Measurements from ENCODE around the gene IL5RA. TPM values are rescaled to one million over a fixed set of nuclear protein-coding genes. Genes with fewer than 3 reads are reported as not detected.

The IL5RA gene
- total RNA-seq, 2 donors from 2014 or later: 1.8 TPM; not detected in 1

DNA sequence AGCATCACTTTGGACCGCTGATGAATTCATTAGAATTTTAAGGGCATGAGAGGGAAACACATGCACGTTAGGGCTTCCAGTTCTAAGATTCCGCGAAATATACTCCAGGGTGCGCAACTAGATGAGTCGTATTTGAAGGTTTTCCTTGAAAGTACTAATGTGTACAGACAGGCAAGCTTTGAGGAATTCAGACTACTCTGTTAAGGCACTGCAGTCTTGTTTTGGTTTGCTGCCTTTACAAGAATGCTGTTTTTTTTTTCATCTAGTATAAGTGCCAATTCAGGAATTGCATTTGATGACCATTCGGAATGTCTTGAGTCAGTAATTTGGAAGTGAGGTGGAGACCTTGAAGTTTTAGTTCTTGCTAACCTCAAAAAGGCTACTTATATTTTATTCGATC lies 35.7 kb upstream of the IL5RA start:
- peaks cover 16% of the 10 kb centered on the region for H3K36me3 ChIP-seq
- no peaks in the 10 kb centered on the region for H3K27me3 ChIP-seq (replicated peaks; ENCODE audit: insufficient read depth)
- TF ChIP-seq, protein P1, sequence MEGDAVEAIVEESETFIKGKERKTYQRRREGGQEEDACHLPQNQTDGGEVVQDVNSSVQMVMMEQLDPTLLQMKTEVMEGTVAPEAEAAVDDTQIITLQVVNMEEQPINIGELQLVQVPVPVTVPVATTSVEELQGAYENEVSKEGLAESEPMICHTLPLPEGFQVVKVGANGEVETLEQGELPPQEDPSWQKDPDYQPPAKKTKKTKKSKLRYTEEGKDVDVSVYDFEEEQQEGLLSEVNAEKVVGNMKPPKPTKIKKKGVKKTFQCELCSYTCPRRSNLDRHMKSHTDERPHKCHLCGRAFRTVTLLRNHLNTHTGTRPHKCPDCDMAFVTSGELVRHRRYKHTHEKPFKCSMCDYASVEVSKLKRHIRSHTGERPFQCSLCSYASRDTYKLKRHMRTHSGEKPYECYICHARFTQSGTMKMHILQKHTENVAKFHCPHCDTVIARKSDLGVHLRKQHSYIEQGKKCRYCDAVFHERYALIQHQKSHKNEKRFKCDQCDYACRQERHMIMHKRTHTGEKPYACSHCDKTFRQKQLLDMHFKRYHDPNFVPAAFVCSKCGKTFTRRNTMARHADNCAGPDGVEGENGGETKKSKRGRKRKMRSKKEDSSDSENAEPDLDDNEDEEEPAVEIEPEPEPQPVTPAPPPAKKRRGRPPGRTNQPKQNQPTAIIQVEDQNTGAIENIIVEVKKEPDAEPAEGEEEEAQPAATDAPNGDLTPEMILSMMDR (IDR thresholded peaks at IDR 0.05): no peak
- H3K4me1 ChIP-seq (ENCODE audit: control insufficient read depth in 1 of 2, low read depth in 2 of 2): no peaks in the 10 kb centered on the region
- no peak overlapping the region for H3K27ac ChIP-seq
- H3K9me3 ChIP-seq: no peaks in the 10 kb centered on the region
- ATAC-seq (ENCODE audit: insufficient number of reproducible peaks, low FRiP score, low read depth) (no peak), DNase-seq (ENCODE audit: low spot score) (no peak)
- no peak overlapping the region for H3K4me3 ChIP-seq

DNA sequence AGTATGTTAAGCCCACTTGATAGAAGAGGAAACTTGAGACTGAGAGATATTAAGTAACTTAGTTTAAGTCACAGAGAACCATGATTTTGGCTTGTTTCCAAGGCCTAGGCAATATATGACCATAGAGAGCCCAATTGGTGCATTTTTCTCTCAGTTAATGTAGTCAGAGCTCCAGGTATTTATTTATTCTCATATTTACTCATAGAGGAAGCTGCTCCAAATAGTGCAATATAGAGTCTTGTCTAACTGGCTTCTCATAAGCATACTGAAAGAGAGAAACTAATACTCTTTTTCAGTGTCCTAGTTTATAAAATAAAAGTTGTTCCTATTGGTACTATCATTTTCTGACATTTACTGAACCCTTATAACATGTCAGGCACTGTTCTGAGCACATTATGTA lies 31.8 kb upstream of the IL5RA start:
- Histone ChIP-seq H3K27me3 (replicated peaks; ENCODE audit: insufficient read depth) (no peaks in the 10 kb centered on the region), H3K36me3 (peaks cover 16% of the 10 kb centered on the region), H3K4me1 (ENCODE audit: control insufficient read depth in 1 of 2, low read depth in 2 of 2) (no peaks in the 10 kb centered on the region), H3K9me3 (no peaks in the 10 kb centered on the region), H3K4me3 (no peak overlapping the region), H3K27ac (no peak overlapping the region)
- ATAC-seq (ENCODE audit: insufficient number of reproducible peaks, low FRiP score, low read depth): no peak
- no peak for DNase-seq (ENCODE audit: low spot score)
- TF ChIP-seq, protein P1 (IDR thresholded peaks at IDR 0.05): no peak

DNA sequence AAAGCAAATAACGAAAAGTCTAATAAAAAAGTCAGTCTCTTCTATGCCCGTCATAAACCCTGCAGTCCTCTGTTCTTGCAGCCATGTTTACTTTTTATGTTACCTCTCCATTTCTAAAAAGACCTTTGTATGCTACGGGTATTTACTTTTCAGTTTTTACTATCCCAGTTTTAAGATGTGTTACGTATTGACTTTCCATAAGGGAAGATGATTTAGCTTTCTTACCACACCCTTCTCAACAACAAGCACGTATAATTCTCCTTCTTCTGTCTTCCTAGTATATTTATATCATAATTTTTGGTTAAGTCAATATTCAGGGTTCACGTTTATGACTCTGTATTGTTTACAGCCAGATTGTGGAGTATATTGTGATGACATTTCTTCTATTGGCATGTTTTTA lies 27.4 kb upstream of the IL5RA start:
- Histone ChIP-seq H3K9me3 (no peaks in the 10 kb centered on the region), H3K4me3 (no peak overlapping the region), H3K36me3 (peaks cover 17% of the 10 kb centered on the region), H3K27me3 (replicated peaks; ENCODE audit: insufficient read depth) (no peaks in the 10 kb centered on the region), H3K4me1 (ENCODE audit: control insufficient read depth in 1 of 2, low read depth in 2 of 2) (peaks cover 0 to 3% of the 10 kb centered on the region in 2 donors), H3K27ac (no peak overlapping the region)
- ATAC-seq (ENCODE audit: insufficient number of reproducible peaks, low FRiP score, low read depth) (no peak), DNase-seq (ENCODE audit: low spot score) (no peak)
- TF ChIP-seq, protein P1 (IDR thresholded peaks at IDR 0.05): no peak

DNA sequence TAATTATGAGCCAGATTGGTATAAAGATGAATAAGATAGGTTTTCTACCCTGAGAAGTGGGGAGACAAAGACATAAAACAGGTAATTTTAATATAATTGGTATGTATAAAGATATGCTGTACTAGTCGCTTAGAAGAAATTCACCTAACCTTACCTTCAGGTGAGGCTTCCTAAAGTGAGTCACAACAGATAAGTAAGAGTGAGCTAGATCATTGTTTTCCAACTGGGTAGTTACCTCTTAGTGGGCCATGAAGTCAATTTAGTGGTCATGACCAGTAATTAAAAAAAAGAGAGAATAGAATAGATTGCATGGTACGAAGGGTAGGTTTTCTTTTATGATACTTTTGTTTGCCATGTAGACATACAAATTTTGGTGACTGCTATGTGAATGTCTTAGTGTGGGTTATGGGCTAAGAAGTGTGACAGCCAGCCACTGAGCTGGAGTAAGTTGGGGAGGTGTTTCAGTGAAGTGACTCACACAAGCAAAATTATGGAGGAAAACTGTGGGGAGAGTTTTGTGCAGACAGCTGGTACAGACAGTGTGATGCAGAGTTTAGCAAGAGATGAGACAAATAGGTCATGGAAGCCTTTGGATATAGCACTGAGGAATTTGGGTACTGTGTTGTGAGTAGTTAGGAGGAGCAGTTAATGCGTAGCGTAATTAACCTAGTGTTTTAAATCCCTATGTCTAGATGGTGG lies 24.7 kb upstream of the IL5RA start:
- TF ChIP-seq, protein P1 (IDR thresholded peaks at IDR 0.05): no peak
- Histone ChIP-seq H3K4me1 (ENCODE audit: control insufficient read depth in 1 of 2, low read depth in 2 of 2) (peaks cover 0 to 3% of the 10 kb centered on the region in 2 donors), H3K9me3 (no peaks in the 10 kb centered on the region), H3K27me3 (replicated peaks; ENCODE audit: insufficient read depth) (no peaks in the 10 kb centered on the region), H3K4me3 (no peak overlapping the region), H3K27ac (no peak overlapping the region), H3K36me3 (peaks cover 23% of the 10 kb centered on the region)
- DNase-seq (ENCODE audit: low spot score): no peak
- ATAC-seq (ENCODE audit: insufficient number of reproducible peaks, low FRiP score, low read depth): no peak

DNA sequence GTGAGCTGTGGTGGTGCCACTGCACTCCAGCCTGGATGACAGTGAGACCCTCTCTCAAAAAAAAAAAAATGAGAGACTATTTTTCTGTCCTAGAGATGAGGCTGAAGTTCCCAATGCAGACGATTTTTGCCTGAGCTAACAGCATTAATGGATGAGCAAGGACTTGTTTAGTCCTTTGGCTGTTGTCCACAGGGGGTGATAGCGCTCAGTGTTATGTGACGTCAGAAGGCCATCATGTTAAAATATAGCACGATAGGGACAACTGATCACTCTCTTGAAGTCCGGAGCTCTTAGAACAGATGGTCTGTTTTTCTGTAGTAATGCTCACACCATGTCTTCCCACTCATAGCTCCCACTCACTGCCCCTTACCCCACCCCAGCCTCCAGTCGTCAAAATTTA lies 23.3 kb upstream of the IL5RA start:
- H3K27me3 ChIP-seq (replicated peaks; ENCODE audit: insufficient read depth): no peaks in the 10 kb centered on the region
- TF ChIP-seq, protein P1 (IDR thresholded peaks at IDR 0.05): no peak
- ATAC-seq (ENCODE audit: insufficient number of reproducible peaks, low FRiP score, low read depth): no peak
- H3K36me3 ChIP-seq: peaks cover 22% of the 10 kb centered on the region
- no peaks in the 10 kb centered on the region for H3K9me3 ChIP-seq
- H3K27ac ChIP-seq: no peak overlapping the region
- no peak overlapping the region for H3K4me3 ChIP-seq
- no peak for DNase-seq (ENCODE audit: low spot score)
- peaks cover 0 to 7% of the 10 kb centered on the region in 2 donors for H3K4me1 ChIP-seq (ENCODE audit: control insufficient read depth in 1 of 2, low read depth in 2 of 2)
